Embryonic facial prominence (tissue), 1 donor: ENCODE results near the gene CD80.

Experiments
- DNase-seq: peaks from one replicate; pipeline ENCODE4 v3.0.0-alpha.2; 2016; ENCODE audit errors: extremely low spot score

The CD80 gene

DNA sequence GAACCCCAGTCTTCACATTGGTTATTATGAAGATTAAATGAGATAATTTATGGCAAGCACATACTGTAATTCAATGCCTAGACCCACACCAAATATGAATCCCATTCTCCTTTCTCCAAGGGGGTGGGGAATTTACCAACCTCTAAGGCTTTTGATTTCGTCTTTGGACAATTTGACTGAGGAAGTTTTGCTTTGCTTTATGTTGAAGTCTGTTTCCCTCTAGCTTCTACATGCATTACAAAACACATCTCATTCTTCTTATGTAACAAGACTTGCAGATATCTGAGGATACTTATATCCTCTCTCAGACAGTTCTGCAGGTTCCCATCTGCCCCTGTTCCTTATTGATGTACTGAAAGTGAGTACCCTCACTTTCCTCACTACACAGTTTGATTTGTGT is 12.2 kb downstream of the CD80 start:
- DNase-seq, result no peak

DNA sequence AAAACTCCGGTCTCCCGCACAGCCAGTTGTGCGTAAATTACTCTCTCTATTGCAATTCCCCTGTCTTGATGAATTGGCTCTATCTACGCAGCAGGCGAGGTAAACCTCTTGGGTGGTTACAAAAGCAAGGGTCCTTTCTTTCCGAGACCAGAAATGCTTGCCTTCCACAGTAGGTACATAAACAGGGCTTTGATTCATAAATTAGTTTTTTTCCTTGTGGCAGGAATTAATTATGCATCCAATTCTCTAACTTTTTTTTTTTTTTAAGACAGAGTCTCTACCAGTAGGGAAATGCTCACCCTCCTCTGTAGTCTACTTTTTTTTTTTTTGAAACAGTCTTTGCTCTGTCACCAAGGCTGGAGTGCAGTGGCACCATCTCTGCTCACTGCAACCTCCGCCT is 16.3 kb downstream of the CD80 start:
- DNase-seq, result no peak

DNA sequence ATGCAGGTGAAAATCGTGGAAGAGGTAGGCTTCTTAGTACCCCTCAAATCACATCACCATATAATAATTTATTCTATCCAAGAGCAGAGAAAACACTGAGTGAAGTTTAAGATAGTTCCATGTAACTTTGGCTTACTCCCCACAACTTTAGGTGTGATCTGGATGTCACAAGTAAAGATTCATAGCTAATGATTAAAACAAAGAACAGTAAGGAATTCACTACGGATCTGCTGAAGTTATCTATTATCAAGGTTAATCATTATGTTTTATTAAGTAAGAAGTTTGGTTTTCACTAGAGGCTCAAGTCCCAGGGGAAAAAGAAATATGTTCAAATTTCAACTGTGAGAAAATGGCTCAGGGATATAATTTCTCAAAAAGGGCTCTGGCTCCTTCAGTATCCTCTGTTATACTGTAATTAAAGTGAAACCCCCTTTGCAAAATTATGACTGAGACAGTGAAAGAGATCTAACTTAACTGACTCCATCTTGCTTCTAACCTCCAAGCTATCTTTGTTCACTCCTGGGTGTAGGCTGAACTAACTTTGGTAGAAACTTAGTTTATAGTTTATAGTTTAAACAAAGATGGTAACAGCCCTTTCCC is 17.1 kb downstream of the CD80 start:
- DNase-seq, result no peak

DNA sequence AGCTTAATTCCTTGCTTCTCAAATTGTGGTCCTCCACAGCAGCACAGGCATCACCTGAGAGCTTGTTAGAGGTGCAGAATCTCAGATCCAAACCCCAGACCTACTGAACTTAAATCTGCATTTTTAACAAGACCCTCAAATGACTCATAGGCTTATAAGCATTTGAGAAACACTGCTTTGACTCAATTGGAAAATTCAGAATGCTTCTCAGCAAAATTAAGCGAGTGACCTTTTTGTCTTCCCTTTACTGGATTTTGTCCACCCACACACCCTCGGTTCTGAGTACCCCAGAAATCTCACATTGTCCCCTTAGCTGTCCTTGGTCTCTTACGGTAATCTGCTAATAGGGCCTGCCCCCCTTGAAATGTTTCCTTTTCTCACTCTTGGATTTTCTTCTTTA is 17.9 kb downstream of the CD80 start:
- DNase-seq, result no peak

DNA sequence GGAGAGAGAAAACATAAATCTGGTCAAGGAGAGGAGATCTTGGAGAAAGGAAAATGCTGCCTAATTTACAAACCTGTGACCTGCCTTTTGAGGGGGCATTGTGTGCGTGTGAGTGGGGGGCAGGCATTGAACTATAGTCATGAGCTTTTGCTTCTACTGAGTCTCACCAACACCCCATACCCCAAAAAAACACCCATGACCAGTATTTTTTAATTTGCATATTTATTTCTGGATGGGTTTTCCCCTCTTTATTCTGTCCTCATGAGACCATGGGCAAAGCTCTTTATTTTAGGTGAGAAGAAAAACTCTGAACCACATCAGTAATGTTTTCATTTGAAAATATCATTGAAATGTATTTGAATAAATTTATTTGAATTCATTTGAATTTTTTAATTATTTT is 20.6 kb downstream of the CD80 start:
- no peak for DNase-seq

DNA sequence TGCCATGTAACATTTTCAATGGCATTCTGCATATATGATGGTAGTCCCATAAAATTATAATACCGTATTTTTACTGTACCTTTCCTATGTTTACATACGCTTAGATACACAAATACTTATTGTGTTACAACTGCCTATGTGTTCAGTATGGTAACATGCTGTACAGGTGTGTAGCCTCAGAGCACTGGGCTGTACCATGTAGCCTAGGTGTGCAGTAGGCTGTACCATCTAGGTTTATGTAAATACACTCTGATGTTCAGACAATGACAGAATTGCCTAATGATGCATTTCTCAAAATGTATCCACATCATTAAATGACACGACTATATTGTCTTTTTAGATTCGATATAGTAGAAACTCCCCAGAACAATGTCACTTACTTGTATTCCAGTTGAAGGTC is 22.7 kb downstream of the CD80 start:
- DNase-seq, result no peak

DNA sequence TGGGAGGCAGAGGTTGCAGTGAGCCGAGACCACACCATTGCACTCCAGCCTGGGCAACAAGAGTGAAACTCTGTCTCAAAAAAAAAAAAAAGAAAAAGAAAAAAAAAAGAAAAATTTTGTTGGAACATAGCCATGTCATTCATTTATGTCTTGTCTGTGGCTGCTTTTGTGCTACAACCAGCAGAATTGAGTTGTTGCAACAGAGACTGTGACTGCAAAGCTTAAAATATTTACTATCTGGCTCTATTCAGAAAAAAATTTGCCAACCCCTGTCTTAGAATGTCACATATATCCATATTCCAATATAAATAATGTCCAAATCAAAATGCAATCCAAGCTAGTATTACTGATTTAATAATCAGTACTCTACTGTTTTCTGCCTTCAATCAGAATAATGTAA is 25.1 kb downstream of the CD80 start:
- DNase-seq, result no peak

DNA sequence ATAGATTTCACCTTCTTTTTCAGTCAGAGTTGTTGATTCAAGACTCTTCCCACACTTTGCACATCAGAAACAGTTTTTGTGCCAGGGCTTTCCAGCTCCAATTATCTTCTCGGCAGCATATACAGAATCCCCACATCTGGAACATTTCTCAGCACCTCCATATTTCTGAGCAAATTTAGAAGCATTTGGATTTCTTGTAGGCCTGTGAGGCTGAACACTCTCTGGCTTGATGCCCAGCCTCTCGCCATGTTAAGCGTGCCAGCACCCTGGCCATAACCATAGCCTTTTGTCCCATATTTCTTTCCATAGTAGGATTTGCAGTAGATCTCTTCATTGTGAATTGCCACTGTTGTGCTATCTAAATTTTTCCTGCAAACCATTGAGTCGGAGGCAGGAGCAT is 28.3 kb downstream of the CD80 start:
- no peak for DNase-seq

DNA sequence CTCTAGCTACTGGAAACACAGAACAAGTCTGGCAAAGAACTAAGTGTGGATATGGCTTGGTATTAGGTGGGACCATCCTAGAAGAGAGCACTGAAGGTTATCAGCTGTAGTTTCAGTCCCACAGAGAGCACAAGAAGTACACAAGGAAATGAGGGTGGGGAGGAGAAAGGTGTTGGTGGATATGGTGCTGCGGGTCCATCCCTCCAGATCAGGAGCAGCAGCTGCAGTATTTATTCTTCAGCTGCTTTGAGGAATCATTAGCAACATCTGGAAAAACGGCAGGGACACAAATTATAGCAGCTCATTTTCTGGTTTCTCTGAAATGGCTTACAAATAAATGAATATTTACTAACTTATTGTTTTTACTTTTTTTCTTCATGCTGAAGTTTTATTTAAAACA is 29.0 kb downstream of the CD80 start:
- DNase-seq, result no peak

DNA sequence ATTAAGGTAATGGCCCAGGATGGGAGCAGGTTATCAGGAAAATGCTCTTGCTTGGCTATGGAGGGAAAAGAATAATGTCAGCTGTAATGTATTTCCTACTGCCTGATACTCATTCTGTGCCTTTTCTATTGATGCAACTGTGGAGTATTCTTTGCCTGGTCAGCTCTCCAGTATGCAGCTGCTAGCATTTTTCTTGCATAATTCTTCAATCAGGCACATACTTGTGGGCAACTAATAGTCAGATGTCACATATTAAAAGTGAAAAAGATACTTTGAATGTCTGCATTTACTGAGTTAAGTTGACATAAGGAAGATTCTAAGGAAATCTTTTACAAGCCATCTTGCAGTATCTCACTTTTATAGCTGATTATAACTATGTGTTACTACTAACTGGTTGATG is 29.5 kb downstream of the CD80 start:
- DNase-seq, result no peak

DNA sequence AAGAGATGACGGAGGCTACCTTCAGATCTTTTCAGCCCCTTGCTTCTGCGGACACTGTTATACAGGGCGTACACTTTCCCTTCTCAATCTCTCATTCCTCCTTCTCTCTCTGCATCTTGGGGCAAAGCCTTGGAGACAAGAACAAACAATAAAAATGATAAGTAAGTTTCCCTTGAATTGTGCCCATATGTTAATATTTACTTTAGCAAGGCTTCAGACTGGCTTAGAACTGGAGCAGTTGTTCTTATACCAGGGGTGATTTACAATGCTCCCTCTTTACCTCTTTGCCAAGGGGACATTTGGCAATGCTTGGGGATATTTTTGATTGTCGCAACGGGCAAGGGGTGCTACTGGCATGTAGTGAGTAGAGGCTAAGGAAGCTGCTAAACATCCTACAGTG is 31.7 kb downstream of the CD80 start:
- no peak for DNase-seq

DNA sequence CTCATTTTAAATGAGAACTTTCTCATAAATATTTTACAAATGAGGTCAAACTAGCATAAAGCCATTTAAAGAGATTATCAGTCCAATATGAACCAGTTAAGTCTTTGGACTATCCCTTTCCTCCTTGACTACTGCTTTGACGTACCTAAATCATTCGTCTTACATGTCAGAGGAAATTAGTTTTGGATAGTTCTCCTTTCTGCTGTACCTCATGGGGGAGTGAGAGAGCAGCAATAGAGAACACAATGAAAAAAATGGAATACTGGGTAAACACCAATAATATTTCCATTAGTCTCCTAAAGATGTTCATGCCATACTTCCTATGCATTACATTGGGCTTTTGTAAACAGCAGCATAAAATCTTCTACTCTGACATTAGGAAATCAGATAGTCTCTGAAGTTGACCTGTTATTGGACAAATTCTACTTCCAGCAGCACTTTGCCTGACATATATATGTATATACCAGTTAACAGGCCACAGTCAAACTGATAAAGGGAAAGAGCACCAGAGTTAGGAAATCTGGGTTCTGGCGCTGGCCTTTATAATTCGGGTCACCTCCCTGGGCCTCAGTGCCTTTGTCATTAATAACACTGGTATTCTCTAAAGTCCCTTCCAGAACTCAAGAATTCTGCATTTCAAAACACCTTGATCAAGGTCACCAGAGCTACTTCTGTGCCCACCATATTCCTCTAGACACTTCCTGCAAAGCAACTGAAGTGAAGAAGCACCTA is 34.3 kb downstream of the CD80 start:
- no peak for DNase-seq

DNA sequence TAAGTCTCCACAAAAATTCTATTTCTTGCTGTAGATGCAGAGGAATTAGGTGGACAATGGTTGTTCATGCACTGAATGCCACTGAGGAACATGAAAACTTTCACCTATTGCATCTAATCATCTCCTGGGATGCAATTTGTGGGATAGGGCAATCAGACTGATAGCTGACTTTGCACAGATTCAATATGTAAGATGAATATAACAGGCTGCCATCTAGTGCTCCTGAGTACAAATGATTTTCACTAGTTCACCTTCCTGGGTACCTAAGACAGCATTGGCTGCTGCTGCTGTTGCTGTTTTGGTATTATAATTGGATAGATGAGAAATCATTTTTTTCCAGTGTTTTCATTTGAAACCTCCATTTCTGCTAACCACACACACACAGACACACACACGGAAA is 41.4 kb downstream of the CD80 start:
- DNase-seq, result no peak

DNA sequence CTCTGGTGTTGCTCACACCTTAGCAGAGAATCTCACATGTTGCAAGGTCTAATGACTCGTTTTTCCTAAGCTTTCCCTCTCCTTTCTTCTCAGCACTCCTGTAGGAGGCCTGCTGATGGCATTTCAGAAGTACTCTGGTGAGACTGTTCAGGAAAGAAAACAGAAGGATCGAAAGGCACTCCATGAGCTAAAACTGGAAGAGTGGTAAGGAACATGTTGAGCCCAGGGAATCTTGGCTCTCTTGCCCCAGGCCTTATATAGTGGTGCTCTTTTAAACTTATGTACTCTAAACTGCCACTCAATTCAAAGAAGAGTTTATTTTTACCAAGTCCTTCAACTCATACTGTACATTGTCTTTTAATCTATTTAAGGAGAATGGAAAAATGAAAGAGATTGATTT is 42.3 kb downstream of the CD80 start:
- no peak for DNase-seq

DNA sequence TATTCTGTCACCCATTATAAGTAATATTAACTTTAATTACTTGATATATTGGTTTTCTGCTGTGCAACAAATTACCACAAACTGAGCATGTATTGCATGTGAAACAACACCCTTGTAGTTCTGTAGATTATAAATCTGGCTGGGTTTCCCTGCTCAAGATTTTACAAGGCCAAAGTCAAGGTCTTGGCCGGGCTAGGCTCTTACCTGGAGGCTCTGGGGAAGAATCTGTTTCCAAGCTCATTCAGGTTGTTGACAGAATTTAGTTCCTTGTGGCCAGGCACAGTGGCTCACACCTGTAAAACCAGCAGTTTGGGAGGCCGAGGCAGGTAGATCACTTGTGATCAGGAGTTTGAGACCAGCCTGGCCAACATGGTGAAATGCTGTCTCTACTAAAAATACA is 44.8 kb downstream of the CD80 start:
- DNase-seq, result no peak

DNA sequence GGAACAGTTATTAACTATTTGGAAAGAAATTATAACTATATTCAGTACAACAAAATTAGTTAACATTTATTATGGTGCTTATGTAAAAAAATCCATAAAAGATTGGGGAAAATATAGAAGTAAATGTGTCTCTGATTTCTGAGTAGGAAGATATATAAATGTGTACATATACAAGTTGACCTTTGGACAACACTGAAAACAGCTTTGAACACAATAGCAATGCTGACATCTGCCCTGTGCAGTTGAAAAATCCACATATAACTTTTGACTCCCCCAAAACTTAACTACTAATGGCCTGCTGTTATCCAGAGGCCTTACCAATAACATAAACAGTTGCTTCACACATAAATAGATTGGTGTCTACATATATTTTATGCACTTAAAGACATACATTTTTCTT is 48.7 kb downstream of the CD80 start:
- no peak for DNase-seq

DNA sequence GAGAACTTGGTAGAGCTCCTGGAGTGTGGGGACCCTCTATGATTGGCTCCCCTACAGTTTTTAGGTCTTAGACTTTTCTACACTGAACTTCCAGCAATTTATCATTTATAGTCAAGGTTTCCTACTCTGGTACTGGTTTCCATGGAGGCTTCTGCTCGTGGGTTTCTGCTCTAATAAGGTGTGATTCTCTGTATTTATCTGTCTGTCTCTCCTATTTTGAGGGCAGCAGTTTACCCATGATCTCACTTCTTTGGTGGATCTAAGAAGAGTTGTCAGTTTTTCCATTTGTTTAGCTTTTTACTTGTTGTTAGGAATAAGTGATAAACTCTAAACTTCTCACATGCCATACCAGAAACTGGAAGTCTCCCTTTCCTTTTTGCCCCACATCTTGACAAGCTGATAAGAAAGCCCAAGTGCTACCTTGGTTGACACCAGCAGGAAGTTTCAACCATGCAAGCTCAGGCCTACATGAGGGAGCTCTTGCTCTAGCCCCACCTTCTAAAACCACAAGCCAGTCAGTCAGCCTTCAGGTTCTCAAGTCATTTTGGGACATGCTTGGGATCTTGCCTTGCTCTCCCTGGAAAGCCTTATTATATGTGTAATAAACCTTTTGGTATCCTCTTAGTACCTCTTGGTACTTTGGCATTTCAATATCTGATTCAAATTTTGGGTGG is 51.1 kb downstream of the CD80 start:
- no peak for DNase-seq

DNA sequence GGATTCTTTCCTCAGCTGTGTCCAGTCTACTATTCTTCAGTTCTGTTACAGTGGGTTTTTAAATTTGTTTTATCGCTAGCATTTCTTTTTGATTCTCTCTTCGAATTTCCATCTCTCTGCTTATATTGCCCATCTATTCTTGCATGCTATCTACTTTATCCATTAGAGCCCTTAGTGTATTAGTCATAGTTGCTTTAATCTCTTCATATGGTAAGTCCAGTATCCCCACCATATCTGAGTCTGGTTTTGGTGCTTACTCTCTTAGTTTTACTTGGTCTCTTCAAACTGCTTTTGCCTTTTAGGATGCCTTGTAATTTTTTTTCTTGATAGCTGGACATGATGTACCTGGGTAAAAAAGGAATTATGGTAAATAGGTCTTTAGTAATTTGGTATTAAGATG is 52.0 kb downstream of the CD80 start:
- DNase-seq, result no peak

DNA sequence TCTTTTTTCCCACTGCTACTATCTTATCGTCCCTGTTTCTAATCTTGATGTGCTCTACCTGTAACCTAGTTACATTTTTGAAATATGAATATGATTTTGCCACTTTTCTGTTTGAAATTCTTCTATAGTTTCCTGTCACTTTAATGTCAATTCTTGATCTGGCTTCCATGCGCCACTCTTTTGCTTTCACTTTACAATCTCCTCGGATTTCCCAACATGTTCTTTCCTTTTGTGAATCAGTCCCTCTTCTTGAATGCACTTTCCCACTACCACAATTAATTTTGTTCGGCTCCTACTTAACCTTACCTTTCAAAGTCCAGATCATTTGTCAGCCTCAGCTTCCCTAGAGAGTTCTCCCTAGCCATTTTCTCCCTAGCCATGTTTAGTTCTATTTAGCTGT is 52.8 kb downstream of the CD80 start:
- DNase-seq, result no peak

DNA sequence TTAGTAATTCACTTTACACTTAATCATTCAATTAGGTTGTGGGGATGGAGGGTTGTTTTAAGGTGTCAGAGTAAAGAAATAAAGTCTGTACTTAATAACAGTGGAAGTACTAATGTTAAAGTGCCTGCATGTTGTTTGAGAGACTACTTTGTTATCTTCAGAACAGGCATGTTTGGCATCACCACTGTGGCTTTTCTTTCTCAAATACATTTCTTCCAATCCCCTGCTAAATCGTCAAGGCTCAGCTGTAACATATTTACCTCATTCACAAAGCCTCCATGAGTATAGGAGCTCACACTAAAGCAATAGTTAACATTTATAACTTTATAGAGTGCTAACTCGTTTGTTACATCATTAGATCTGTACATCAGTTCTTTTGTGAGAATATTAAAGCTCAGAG is 58.5 kb downstream of the CD80 start:
- DNase-seq, result no peak

DNA sequence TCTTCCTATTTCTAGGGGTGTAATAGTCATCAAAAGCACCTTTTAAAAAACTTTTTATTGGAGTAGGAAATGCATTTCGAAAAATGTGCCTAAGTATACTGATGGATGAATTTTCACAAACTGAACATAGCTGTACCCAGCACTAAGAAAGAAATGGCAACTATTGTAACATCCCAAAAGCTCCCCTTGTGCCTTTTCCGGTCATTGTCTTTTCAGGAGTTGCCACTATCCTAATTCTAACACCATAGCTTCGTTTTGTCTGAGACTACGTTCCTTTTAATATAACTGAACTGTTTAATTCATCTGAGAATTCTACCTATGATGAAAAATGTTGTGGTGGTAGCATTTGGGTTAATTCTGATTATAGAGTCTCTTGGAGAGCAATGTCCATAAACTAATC is 59.1 kb downstream of the CD80 start:
- no peak for DNase-seq

DNA sequence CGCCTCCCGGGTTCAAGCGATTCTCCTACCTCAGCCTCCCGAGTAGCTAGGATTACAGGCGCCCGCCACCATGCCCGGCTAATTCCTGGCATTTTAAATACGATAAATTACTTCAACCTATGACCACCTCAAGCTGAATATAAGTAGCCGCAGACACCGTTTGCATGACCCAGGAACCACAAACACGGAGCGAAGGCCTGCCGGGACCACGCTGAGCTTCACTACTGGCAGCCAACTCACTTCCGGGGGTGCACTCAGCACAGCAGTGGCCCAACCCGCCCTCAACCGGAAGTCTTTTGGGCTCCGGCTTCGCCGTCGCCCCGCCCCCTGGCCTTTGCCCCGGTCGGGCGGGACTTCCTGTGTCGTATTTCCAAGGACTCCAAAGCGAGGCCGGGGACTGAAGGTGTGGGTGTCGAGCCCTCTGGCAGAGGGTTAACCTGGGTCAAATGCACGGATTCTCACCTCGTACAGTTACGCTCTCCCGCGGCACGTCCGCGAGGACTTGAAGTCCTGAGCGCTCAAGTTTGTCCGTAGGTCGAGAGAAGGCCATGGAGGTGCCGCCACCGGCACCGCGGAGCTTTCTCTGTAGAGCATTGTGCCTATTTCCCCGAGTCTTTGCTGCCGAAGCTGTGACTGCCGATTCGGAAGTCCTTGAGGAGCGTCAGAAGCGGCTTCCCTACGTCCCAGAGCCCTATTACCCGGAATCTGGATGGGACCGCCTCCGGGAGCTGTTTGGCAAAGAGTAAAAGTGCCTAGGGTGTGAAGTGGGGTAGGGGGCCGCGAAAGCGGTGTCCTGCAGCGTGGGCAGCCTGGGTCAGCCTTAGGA is 61.0 kb downstream of the CD80 start, which contains the start of gene TIMMDC1:
TIMMDC1 (plus strand) TSS at position 362 of the 826 bp plus-strand sequence; CDS start at position 549, 187 bp downstream.
- DNase-seq, result peak; percentile 94
